Liver (tissue), 9 donors: ENCODE results near the gene CDH23. TPM values are rescaled to one million over a fixed set of nuclear protein-coding genes. Genes with fewer than 3 reads are reported as not detected.

Experiments used
- DNase-seq: peaks from one replicate; pipeline ENCODE4 v3.0.0-alpha.2; 2017; ENCODE audit warnings: low spot score
- H3K27ac ChIP-seq, 2 donors: one replicate each; pipeline ENCODE4 v1.7.0; 2013; ENCODE audit warnings: inconsistent platforms in 2 of 2, low read length in 2 of 2, control low read depth in 1 of 2, low read depth in 1 of 2, mild to moderate bottlenecking in 1 of 2
- H3K27me3 ChIP-seq, 4 donors: one replicate each; pipeline versions ENCODE4 v1.6.1 to v1.7.0; 2013; ENCODE audit warnings: low read length in 3 of 4, inconsistent platforms in 1 of 4, mild to moderate bottlenecking in 1 of 4, moderate library complexity in 1 of 4; ENCODE audit not compliant: control insufficient read depth in 4 of 4, insufficient read depth in 4 of 4
- H3K36me3 ChIP-seq, 4 donors: one replicate each; pipeline versions ENCODE4 v1.6.1 to v1.7.0; 2013; ENCODE audit warnings: low read length in 3 of 4, mild to moderate bottlenecking in 3 of 4, low read depth in 1 of 4, moderate library complexity in 1 of 4; ENCODE audit not compliant: control insufficient read depth in 4 of 4, insufficient read depth in 3 of 4
- H3K4me1 ChIP-seq, 4 donors: one replicate each; pipeline versions ENCODE4 v1.6.1 to v1.7.0; 2013; ENCODE audit warnings: low read length in 3 of 4, mild to moderate bottlenecking in 3 of 4, moderate library complexity in 1 of 4; ENCODE audit not compliant: control insufficient read depth in 4 of 4, insufficient read depth in 4 of 4
- H3K4me3 ChIP-seq, 3 donors: one replicate each; pipeline versions ENCODE4 v1.6.1 to v1.7.0; 2013; ENCODE audit warnings: low read length in 3 of 3, control low read depth in 1 of 3, low read depth in 1 of 3, mild to moderate bottlenecking in 1 of 3
- H3K9ac ChIP-seq, 2 donors: one replicate each; pipeline ENCODE4 v1.7.0; 2013; ENCODE audit warnings: low read length in 2 of 2, mild to moderate bottlenecking in 2 of 2, moderate library complexity in 2 of 2, control low read depth in 1 of 2, low read depth in 1 of 2
- H3K9me3 ChIP-seq, 4 donors: one replicate each; pipeline versions ENCODE4 v1.6.1 to v1.7.0; 2013; ENCODE audit warnings: low read length in 3 of 4; ENCODE audit not compliant: control insufficient read depth in 4 of 4
- ATF3 ChIP-seq: IDR thresholded peaks from 2 replicates; pipeline ENCODE4 v1.6.1; 2016; ENCODE audit warnings: antibody characterized with exemption
- CTCF ChIP-seq: fragments of 150-350 bp; IDR thresholded peaks from 2 replicates; pipeline ENCODE4 v1.5.1; 2017; ENCODE audit warnings: improper control_type of control experiment, low read depth, low read length; ENCODE audit not compliant: missing input control
- EGR1 ChIP-seq, 2 donors: IDR thresholded peaks; 2 replicates each; pipeline ENCODE4 v1.6.1; 2016 to 2018; ENCODE audit warnings: antibody characterized with exemption in 2 of 2, low read depth in 2 of 2
- FOXA1 ChIP-seq: IDR thresholded peaks from 2 replicates; pipeline ENCODE4 v1.6.1; 2016; ENCODE audit warnings: antibody characterized with exemption
- FOXA2 ChIP-seq: IDR thresholded peaks from 2 replicates; pipeline ENCODE4 v1.6.1; 2016; ENCODE audit warnings: antibody characterized with exemption
- GABPA ChIP-seq, 2 donors: IDR thresholded peaks in 1 of 2; conservative IDR thresholded peaks in 1 of 2; 2 replicates each; pipeline ENCODE4 v1.6.1; 2016; ENCODE audit warnings: antibody characterized with exemption in 2 of 2, mild to moderate bottlenecking in 1 of 2, moderate library complexity in 1 of 2
- HNF4A ChIP-seq, 2 donors: conservative IDR thresholded peaks; 2 replicates each; pipeline ENCODE4 v1.6.1; 2016; ENCODE audit warnings: antibody characterized with exemption in 2 of 2, mild to moderate bottlenecking in 2 of 2
- HNF4G ChIP-seq: IDR thresholded peaks from 2 replicates; pipeline ENCODE4 v1.6.1; 2016; ENCODE audit warnings: antibody characterized with exemption
- JUND ChIP-seq, 2 donors: IDR thresholded peaks; 2 replicates each; pipeline ENCODE4 v1.6.1; 2016; ENCODE audit warnings: antibody characterized with exemption in 2 of 2
- MAX ChIP-seq: IDR thresholded peaks from 2 replicates; pipeline ENCODE4 v1.6.1; 2016; ENCODE audit warnings: antibody characterized with exemption
- NR2F2 ChIP-seq: IDR thresholded peaks from 2 replicates; pipeline ENCODE4 v1.6.1; 2016; ENCODE audit warnings: antibody characterized with exemption
- RAD21 ChIP-seq, 2 donors: IDR thresholded peaks; 2 replicates each; pipeline ENCODE4 v1.6.1; 2016; ENCODE audit warnings: antibody characterized with exemption in 2 of 2, mild to moderate bottlenecking in 2 of 2
- REST ChIP-seq: IDR thresholded peaks from 2 replicates; pipeline ENCODE4 v1.6.1; 2016; ENCODE audit warnings: antibody characterized with exemption, mild to moderate bottlenecking
- RXRA ChIP-seq, 2 donors: IDR thresholded peaks; 2 replicates each; pipeline ENCODE4 v1.6.1; 2017 to 2018; ENCODE audit warnings: antibody characterized with exemption in 2 of 2, mild to moderate bottlenecking in 1 of 2
- SP1 ChIP-seq: IDR thresholded peaks from 2 replicates; pipeline ENCODE4 v1.6.1; 2018; ENCODE audit warnings: antibody characterized with exemption, mild to moderate bottlenecking
- TAF1 ChIP-seq: conservative IDR thresholded peaks from 2 replicates; pipeline ENCODE4 v1.6.1; 2016; ENCODE audit warnings: antibody characterized with exemption, mild to moderate bottlenecking
- YY1 ChIP-seq: IDR thresholded peaks from 2 replicates; pipeline ENCODE4 v1.6.1; 2016; ENCODE audit warnings: antibody characterized with exemption, mild to moderate bottlenecking
- ZBTB33 ChIP-seq: IDR thresholded peaks from 2 replicates; pipeline ENCODE4 v1.6.1; 2016; ENCODE audit warnings: antibody characterized with exemption
- WGBS: extraction: QIAGEN DNeasy Blood & Tissue Kit; methylation state at CpG from one replicate; pipeline ENCODE4 v1.1.7; 2013; 5-methylcytosine and 5-hydroxymethylcytosine counted together
- polyA plus RNA-seq, 2 donors: library from polyadenylated mRNA; stranded (reverse) in 1 of 2; unstranded in 1 of 2; fragments of 200-250 nt in 1 of 2; fragments of >200 nt in 1 of 2; fragmentation: Nextera tagmentation in 1 of 2; extraction: Ambion mirVana in 1 of 2; gene quantifications; one replicate each; pipeline versions ENCODE4 v1.2.1 to v1.2.3, GENCODE V29; 2013 to 2015
- total RNA-seq, 2 donors: library from RNA; depleted of rRNA; stranded (reverse); fragments of >200 nt; gene quantifications; one replicate each; pipeline ENCODE4 v1.2.3, GENCODE V29; 2014
- donor health status: healthy.
- donor health status: healthy.
- donor health status: healthy.
- donor health status: healthy.
- donor health status: healthy.

Gene CDH23
- total and polyA plus RNA-seq, 4 donors: 1.5 to 4.7 (median 3.4) TPM

- no peak for TF ChIP-seq CTCF
- no peak for TF ChIP-seq HNF4G
- TF ChIP-seq SP1: no peak
- no peak for TF ChIP-seq HNF4A (conservative IDR thresholded peaks at IDR 0.05)
These were observed 5.3 kb downstream of the CDH23 start (continued) for GRCh38 chr10:71402005-71402404.

- H3K9ac ChIP-seq: no peak overlapping the region
- no peak overlapping the region for H3K4me3 ChIP-seq
- no peaks in the 10 kb centered on the region for H3K27me3 ChIP-seq
- 83% methylated on average over 13 of the region's 13 CpGs for WGBS
- H3K4me1 ChIP-seq: no peaks in the 10 kb centered on the region
- H3K36me3 ChIP-seq: no peaks in the 10 kb centered on the region
- TF ChIP-seq CTCF (no peak), NR2F2 (no peak), HNF4G (no peak), FOXA2 (no peak), ATF3 (no peak), HNF4A (conservative IDR thresholded peaks at IDR 0.05) (no peak), EGR1 (IDR thresholded peaks at IDR 0.05; ENCODE audit: low read depth in 2 of 2) (no peak), YY1 (no peak), JUND (IDR thresholded peaks at IDR 0.05) (no peak), FOXA1 (no peak), REST (no peak), MAX (no peak), RAD21 (IDR thresholded peaks at IDR 0.05) (no peak), GABPA (IDR thresholded peaks at IDR 0.05 in 1 of 2, conservative IDR thresholded peaks at IDR 0.05 in 1 of 2) (no peak), SP1 (no peak), TAF1 (no peak), RXRA (IDR thresholded peaks at IDR 0.05) (no peak), ZBTB33 (no peak)
- no peak for DNase-seq
- no peaks in the 10 kb centered on the region for H3K9me3 ChIP-seq
- H3K27ac ChIP-seq: no peak overlapping the region
These were observed 8.0 kb downstream of the CDH23 start for GRCh38 chr10:71404503-71405295.
